PC-3 (cell line): Measurements from ENCODE around the gene EPHB1.

Experiments
- CTCF ChIP-seq: fragments of 300-600 bp; sonication (generic); conservative IDR thresholded peaks from 2 replicates; pipeline ENCODE4 v1.5.1; 2017; ENCODE audit warnings: antibody characterized with exemption, low read depth, mild to moderate bottlenecking, low read length
- EZH2 ChIP-seq: fragments of 300-600 bp; sonication (generic); IDR thresholded peaks from one replicate; pipeline ENCODE4 v1.6.1; 2017; ENCODE audit warnings: antibody characterized with exemption, mild to moderate bottlenecking, low read length; ENCODE audit not compliant: unreplicated experiment

- TF ChIP-seq CTCF: no peak
- TF ChIP-seq EZH2: no peak
Observed at GRCh38 chr3:134846911-134847317, 51.9 kb downstream of the EPHB1 start.
